AG10803 (cell line): Measurements from ENCODE around the gene SLC22A8.
A peak's percentile ranks its signal among the peaks of the same experiment; 100 is the strongest.
"Not testable (repeated sequence)": the region's sequence is repeated elsewhere in the genome, so short reads cannot be mapped to it uniquely, and the experiment has no call there.

ENCODE experiments used
- DNase-seq: peaks from one replicate; pipeline ENCODE4 v3.0.0; 2010; ENCODE audit warnings: low read depth
- H3K4me3 ChIP-seq: 2 replicates; pipeline ENCODE4 v1.5.1; 2011; ENCODE audit warnings: mild to moderate bottlenecking, low read length, control low read depth
- TF ChIP-seq, protein P1 (sequence below): conservative IDR thresholded peaks from 2 replicates; pipeline ENCODE4 v1.5.1; 2011; ENCODE audit warnings: mild to moderate bottlenecking, low read length, control low read depth, inconsistent platforms

SLC22A8 gene

GRCh38 chr11:62958547-62959421 is 56.9 kb downstream of the SLC22A8 start:
- peak; percentile 28 for DNase-seq
- no peak overlapping the region for H3K4me3 ChIP-seq
- TF ChIP-seq, protein P1, sequence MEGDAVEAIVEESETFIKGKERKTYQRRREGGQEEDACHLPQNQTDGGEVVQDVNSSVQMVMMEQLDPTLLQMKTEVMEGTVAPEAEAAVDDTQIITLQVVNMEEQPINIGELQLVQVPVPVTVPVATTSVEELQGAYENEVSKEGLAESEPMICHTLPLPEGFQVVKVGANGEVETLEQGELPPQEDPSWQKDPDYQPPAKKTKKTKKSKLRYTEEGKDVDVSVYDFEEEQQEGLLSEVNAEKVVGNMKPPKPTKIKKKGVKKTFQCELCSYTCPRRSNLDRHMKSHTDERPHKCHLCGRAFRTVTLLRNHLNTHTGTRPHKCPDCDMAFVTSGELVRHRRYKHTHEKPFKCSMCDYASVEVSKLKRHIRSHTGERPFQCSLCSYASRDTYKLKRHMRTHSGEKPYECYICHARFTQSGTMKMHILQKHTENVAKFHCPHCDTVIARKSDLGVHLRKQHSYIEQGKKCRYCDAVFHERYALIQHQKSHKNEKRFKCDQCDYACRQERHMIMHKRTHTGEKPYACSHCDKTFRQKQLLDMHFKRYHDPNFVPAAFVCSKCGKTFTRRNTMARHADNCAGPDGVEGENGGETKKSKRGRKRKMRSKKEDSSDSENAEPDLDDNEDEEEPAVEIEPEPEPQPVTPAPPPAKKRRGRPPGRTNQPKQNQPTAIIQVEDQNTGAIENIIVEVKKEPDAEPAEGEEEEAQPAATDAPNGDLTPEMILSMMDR = no peak

DNA sequence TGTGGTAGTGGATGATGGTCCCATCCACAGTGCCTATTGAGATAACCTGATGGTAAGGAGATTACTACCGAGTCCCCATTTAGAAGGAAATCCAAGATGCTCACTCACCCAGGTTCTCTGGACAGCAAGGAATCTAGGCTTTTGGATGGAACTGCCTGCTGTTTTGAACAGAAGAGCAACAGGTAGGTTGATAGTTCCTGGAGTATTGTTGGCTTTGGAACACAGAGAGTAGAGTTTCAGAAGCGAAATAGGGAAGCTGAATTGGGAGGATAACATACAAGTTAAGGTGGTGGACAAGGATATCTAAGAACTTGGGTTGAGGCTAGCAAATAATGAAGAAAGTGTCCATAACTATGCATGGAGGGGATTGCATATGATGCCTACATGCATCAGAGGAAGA is 58.5 kb downstream of the SLC22A8 start:
- H3K4me3 ChIP-seq = no peak overlapping the region
- TF ChIP-seq, protein P1 = no peak
- no peak for DNase-seq

GRCh38 chr11:62954478-62954877 is 61.2 kb downstream of the SLC22A8 start:
- no peak overlapping the region for H3K4me3 ChIP-seq
- DNase-seq = no peak
- TF ChIP-seq, protein P1 = no peak

GRCh38 chr11:62953811-62954210 is 61.8 kb downstream of the SLC22A8 start:
- TF ChIP-seq, protein P1 = no peak
- no peak for DNase-seq

DNA sequence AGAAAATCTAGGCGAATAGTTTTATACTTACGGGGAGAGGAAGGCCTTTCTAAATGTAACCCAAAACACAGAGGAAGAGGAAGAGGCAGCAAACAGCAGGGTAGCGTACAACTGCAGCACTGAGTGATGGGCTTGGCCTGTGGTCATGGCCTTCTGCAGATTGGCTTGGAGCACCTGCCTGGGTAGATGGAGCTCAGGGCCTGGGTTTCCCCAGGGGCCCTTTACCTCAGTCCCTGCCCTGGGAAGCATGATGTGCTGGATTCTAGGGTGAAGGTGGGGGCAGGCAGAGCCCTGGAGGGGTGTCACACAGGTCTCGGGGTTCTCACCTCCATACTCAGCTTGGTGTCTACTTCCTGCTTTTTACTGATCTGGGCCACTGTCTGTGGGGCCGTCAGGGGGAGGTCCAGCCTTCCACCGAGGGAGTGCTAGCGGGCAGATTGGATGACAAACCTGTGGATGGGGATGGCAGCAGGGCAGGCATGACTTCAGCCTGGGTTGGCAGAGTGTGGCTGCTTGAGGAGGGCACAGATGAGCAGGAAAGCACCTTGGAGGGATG is 66.8 kb downstream of the SLC22A8 start:
- no peak for DNase-seq
- TF ChIP-seq, protein P1 = no peak
- no peak overlapping the region for H3K4me3 ChIP-seq

More at GRCh38 chr11:62953811-62954210, 61.8 kb downstream of the SLC22A8 start:
- no peak overlapping the region for H3K4me3 ChIP-seq

DNA sequence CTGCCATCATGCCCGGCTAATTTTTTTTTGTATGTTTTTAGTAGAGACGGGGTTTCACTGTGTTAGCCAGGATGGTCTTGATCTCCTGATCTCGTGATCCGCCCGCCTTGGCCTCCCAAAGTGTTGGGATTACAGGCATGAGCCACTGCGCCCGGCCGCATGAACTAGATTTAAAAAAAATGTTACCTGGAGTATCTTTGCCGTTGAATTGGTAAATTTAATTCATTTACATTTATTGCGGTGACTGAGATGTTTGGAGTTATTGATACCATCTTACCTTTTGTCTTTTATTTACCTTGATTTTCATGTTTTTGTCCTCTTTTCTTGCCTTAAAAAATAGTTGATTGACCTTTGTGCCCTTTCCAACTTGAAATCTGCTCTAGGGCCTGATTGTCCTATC is 70.1 kb downstream of the SLC22A8 start:
- DNase-seq = not testable (repeated sequence)

More for the DNA sequence above, 70.1 kb downstream of the SLC22A8 start:
- not testable (repeated sequence) for H3K4me3 ChIP-seq
